Neural cell (in vitro differentiated cells): ENCODE data around the gene MALRD1. TPM values are rescaled to one million over a fixed set of nuclear protein-coding genes. Genes with fewer than 3 reads are reported as not detected.

Source experiments
- H2AFZ ChIP-seq: fragments of 200-600, 300-800 bp; sonication (generic), shearing (Covaris generic); 2 replicates; pipeline ENCODE4 v1.6.0; 2014; ENCODE audit warnings: low read depth, mild to moderate bottlenecking, antibody characterized with exemption, low read length, moderate library complexity
- H3F3A ChIP-seq: fragments of 200-600 bp; shearing (Covaris generic); 2 replicates; pipeline ENCODE4 v1.6.1; 2016; ENCODE audit warnings: mild to moderate bottlenecking, moderate library complexity, mixed read lengths, antibody characterized with exemption, low read length; ENCODE audit not compliant: insufficient read depth, poor library complexity, severe bottlenecking
- H3K27ac ChIP-seq: fragments of 200-600, 300-800 bp; sonication (generic), shearing (Covaris generic); 2 replicates; pipeline ENCODE4 v1.5.1; 2014; ENCODE audit warnings: mild to moderate bottlenecking, low read length, moderate library complexity
- H3K27me3 ChIP-seq: fragments of 300-800, 200-600 bp; sonication (generic), shearing (Covaris generic); 2 replicates; pipeline ENCODE4 v1.6.0; 2014; ENCODE audit warnings: mild to moderate bottlenecking, low read depth, low read length, moderate library complexity; ENCODE audit not compliant: insufficient read depth
- H3K36me3 ChIP-seq: fragments of 300-800, 200-600 bp; sonication (generic), shearing (Covaris generic); 2 replicates; pipeline ENCODE4 v1.5.1; 2014; ENCODE audit warnings: mild to moderate bottlenecking, antibody characterized with exemption, low read length, moderate library complexity; ENCODE audit not compliant: insufficient read depth
- H3K4me2 ChIP-seq: fragments of 300-800, 200-600 bp; sonication (generic), shearing (Covaris generic); 2 replicates; pipeline ENCODE4 v1.6.0; 2014; ENCODE audit warnings: mild to moderate bottlenecking, low read length
- H3K4me3 ChIP-seq: fragments of 300-800, 200-600 bp; sonication (generic), shearing (Covaris generic); 2 replicates; pipeline ENCODE4 v1.5.1; 2014; ENCODE audit warnings: mild to moderate bottlenecking, low read length, moderate library complexity
- H3K79me2 ChIP-seq: fragments of 200-600 bp; shearing (Covaris generic); replicated peaks from 2 replicates; pipeline ENCODE4 v1.6.0; 2014; ENCODE audit warnings: mild to moderate bottlenecking, low read length, moderate library complexity; ENCODE audit not compliant: insufficient read depth
- H3K9ac ChIP-seq: fragments of 300-800, 200-600 bp; sonication (generic), shearing (Covaris generic); 2 replicates; pipeline ENCODE4 v1.6.1; 2016; ENCODE audit warnings: mild to moderate bottlenecking, low read length, mixed read lengths
- H3K9me2 ChIP-seq: fragments of 200-600 bp; shearing (Covaris generic); 2 replicates; pipeline ENCODE4 v1.6.1; 2016; ENCODE audit warnings: mild to moderate bottlenecking, low read length, mixed read lengths; ENCODE audit not compliant: insufficient read depth
- H3K9me3 ChIP-seq: fragments of 200-600, 300-800 bp; sonication (generic), shearing (Covaris generic); 2 replicates; pipeline ENCODE4 v1.6.1; 2016; ENCODE audit warnings: mild to moderate bottlenecking, mixed run types, low read length, moderate library complexity, mixed read lengths
- H4K20me1 ChIP-seq: fragments of 200-600 bp; shearing (Covaris generic); 2 replicates; pipeline ENCODE4 v1.6.1; 2016; ENCODE audit warnings: mild to moderate bottlenecking, mixed run types; ENCODE audit not compliant: insufficient read depth
- CTCF ChIP-seq: fragments of 450-650 bp; IDR thresholded peaks from 2 replicates; pipeline ENCODE4 v1.5.1; 2014; ENCODE audit warnings: antibody characterized with exemption, mild to moderate bottlenecking, moderate library complexity; ENCODE audit not compliant: poor library complexity, severe bottlenecking
- MXI1 ChIP-seq: fragments of 450-650 bp; conservative IDR thresholded peaks from 2 replicates; pipeline ENCODE4 v1.6.1; 2014; ENCODE audit warnings: antibody characterized with exemption, mild to moderate bottlenecking; ENCODE audit not compliant: poor library complexity, severe bottlenecking
- POLR2AphosphoS5 ChIP-seq: IDR thresholded peaks from 2 replicates; pipeline ENCODE4 v1.6.1; 2012
- RAD21 ChIP-seq: fragments of 450-650 bp; conservative IDR thresholded peaks from 2 replicates; pipeline ENCODE4 v1.6.1; 2014; ENCODE audit warnings: antibody characterized with exemption, mild to moderate bottlenecking, moderate library complexity
- REST ChIP-seq: IDR thresholded peaks from 2 replicates; pipeline ENCODE4 v1.6.1; 2012; ENCODE audit warnings: borderline replicate concordance
- SMC3 ChIP-seq: fragments of 450-650 bp; conservative IDR thresholded peaks from 2 replicates; pipeline ENCODE4 v1.6.1; 2014; ENCODE audit warnings: antibody characterized with exemption, mild to moderate bottlenecking, moderate library complexity; ENCODE audit not compliant: poor library complexity
- TAF1 ChIP-seq: IDR thresholded peaks from 2 replicates; pipeline ENCODE4 v1.6.1; 2012; ENCODE audit warnings: low read depth
- polyA plus RNA-seq: library from polyadenylated mRNA; depleted of rRNA; stranded (reverse); fragments of >200 nt; gene quantifications from 2 replicates; pipeline ENCODE4 v1.2.3, GENCODE V29; 2014

MALRD1 gene
- polyA plus RNA-seq, 1 donor from 2014 or later = 0.21 TPM

- H3K27ac ChIP-seq = no peak overlapping the region
These were observed 607.9 kb downstream of the MALRD1 start for GRCh38 chr10:19656420-19657042.

GRCh38 chr10:19658131-19658530 lies 609.5 kb downstream of the MALRD1 start:
- H3K4me2 ChIP-seq = no peak overlapping the region
- H3K9ac ChIP-seq = no peak overlapping the region
- H3K36me3 ChIP-seq = no peaks in the 10 kb centered on the region
- no peaks in the 10 kb centered on the region for H4K20me1 ChIP-seq
- no peaks in the 10 kb centered on the region for H3K79me2 ChIP-seq
- no peaks in the 10 kb centered on the region for H3K27me3 ChIP-seq
- TF ChIP-seq TAF1 = no peak
- no peak for TF ChIP-seq REST
- no peak for TF ChIP-seq SMC3
- no peaks in the 10 kb centered on the region for H3F3A ChIP-seq
- no peaks in the 10 kb centered on the region for H3K9me3 ChIP-seq
- no peak overlapping the region for H3K4me3 ChIP-seq
- H2AFZ ChIP-seq = no peak overlapping the region
- no peaks in the 10 kb centered on the region for H3K9me2 ChIP-seq
- no peak overlapping the region for H3K27ac ChIP-seq

More at GRCh38 chr10:19656420-19657042, 607.9 kb downstream of the MALRD1 start:
- Histone ChIP-seq H3K4me3 (no peak overlapping the region), H2AFZ (no peak overlapping the region), H4K20me1 (no peaks in the 10 kb centered on the region), H3F3A (no peaks in the 10 kb centered on the region), H3K27me3 (no peaks in the 10 kb centered on the region), H3K36me3 (no peaks in the 10 kb centered on the region), H3K9me2 (no peaks in the 10 kb centered on the region), H3K4me2 (no peak overlapping the region), H3K9me3 (no peaks in the 10 kb centered on the region), H3K9ac (no peak overlapping the region), H3K79me2 (no peaks in the 10 kb centered on the region)
- TF ChIP-seq SMC3 = no peak
- no peak for TF ChIP-seq REST
- TF ChIP-seq TAF1 = no peak
- no peak for TF ChIP-seq RAD21
- TF ChIP-seq POLR2AphosphoS5 = no peak
- TF ChIP-seq MXI1 = no peak
- TF ChIP-seq CTCF = no peak
